ENCODE measurements around the gene NAV1.

- TF ChIP-seq, protein P1, sequence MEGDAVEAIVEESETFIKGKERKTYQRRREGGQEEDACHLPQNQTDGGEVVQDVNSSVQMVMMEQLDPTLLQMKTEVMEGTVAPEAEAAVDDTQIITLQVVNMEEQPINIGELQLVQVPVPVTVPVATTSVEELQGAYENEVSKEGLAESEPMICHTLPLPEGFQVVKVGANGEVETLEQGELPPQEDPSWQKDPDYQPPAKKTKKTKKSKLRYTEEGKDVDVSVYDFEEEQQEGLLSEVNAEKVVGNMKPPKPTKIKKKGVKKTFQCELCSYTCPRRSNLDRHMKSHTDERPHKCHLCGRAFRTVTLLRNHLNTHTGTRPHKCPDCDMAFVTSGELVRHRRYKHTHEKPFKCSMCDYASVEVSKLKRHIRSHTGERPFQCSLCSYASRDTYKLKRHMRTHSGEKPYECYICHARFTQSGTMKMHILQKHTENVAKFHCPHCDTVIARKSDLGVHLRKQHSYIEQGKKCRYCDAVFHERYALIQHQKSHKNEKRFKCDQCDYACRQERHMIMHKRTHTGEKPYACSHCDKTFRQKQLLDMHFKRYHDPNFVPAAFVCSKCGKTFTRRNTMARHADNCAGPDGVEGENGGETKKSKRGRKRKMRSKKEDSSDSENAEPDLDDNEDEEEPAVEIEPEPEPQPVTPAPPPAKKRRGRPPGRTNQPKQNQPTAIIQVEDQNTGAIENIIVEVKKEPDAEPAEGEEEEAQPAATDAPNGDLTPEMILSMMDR (optimal IDR thresholded peaks at IDR 0.05 in 1 of 3, IDR thresholded peaks at IDR 0.05 in 1 of 3, conservative IDR thresholded peaks at IDR 0.05 in 1 of 3; ENCODE audit: extremely low read depth in 1 of 3, insufficient read depth in 2 of 3, low read length in 3 of 3): no peak
- no peak for TF ChIP-seq EZH2 (IDR thresholded peaks at IDR 0.05; ENCODE audit: low read length)
Measured at GRCh38 chr1:201514466-201514865, 24.5 kb upstream of the NAV1 start.
